T-helper 1 cell treated with Interleukin-12 subunit alpha and Interleukin-12 subunit beta and Interleukin-4 antibody, amounts not matched to agents 30 μg/mL and 1 μg/mL, for 36 hours (primary cell): ENCODE data around the gene RNF43.
"Not testable (repeated sequence)": the region's sequence is repeated elsewhere in the genome, so short reads cannot be mapped to it uniquely, and the experiment has no call there.

ENCODE experiments used
- H3K27ac Mint-ChIP-seq: one replicate; pipeline ENCODE4 v1.8.0; 2021; ENCODE audit warnings: mild to moderate bottlenecking, mixed read lengths
- H3K27me3 Mint-ChIP-seq: one replicate; pipeline ENCODE4 v1.8.0; 2021; ENCODE audit warnings: low read depth, mixed read lengths
- H3K36me3 Mint-ChIP-seq: one replicate; pipeline ENCODE4 v1.8.0; 2021; ENCODE audit warnings: low read depth, mixed read lengths
- H3K4me1 Mint-ChIP-seq: one replicate; pipeline ENCODE4 v1.8.0; 2021; ENCODE audit warnings: low read depth, mixed read lengths
- H3K4me3 Mint-ChIP-seq: one replicate; pipeline ENCODE4 v1.8.0; 2021; ENCODE audit warnings: mild to moderate bottlenecking, moderate library complexity, mixed read lengths
- H3K9me3 Mint-ChIP-seq: one replicate; pipeline ENCODE4 v1.8.0; 2021; ENCODE audit warnings: mixed read lengths

The RNF43 gene

DNA sequence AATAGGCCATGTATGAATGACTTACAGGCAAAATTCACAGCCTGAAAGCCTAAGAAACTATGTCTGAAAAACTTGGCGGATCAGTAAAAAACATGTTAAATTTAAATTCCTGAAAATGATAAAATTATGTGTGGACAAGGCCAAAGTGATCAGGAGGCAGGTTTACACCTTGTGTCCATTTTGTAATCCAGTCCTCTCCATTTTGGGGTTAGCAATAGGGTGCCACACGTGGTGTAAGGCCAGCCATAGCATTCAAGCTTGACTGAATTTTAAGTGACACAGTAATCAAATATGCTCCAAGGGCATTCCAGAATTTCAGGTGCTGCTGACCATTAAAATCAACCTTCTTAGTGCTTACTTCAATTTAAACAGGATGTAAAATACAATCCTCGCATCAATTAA lies 2.7 kb downstream of the RNF43 start:
- Mint-ChIP-seq H3K27me3 (no peaks in the 10 kb centered on the region), H3K36me3 (no peaks in the 10 kb centered on the region), H3K27ac (no peak overlapping the region), H3K4me1 (peaks cover 16% of the 10 kb centered on the region), H3K9me3 (no peaks in the 10 kb centered on the region), H3K4me3 (no peak overlapping the region)

DNA sequence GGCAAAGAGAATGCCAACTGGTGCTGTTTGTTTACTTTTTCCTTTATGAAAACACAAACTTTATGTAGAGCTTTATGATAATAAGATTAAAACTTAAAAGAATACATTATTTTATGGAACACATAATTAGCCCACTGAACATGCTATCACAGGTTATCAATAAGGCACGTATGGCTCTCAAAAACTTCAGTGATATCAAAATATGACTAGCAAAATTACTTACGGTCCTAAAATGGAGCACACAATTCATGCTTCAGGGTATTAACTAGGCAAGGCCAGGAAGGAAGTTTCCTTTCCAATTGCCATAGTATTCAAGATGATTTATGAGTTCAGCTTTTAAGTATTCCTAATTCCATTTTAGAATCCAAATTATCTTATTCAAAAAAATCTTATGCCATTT lies 3.6 kb downstream of the RNF43 start:
- H3K4me3 Mint-ChIP-seq: no peak overlapping the region
- no peaks in the 10 kb centered on the region for H3K27me3 Mint-ChIP-seq
- H3K4me1 Mint-ChIP-seq: peaks cover 16% of the 10 kb centered on the region
- H3K36me3 Mint-ChIP-seq: no peaks in the 10 kb centered on the region
- no peaks in the 10 kb centered on the region for H3K9me3 Mint-ChIP-seq
- no peak overlapping the region for H3K27ac Mint-ChIP-seq

DNA sequence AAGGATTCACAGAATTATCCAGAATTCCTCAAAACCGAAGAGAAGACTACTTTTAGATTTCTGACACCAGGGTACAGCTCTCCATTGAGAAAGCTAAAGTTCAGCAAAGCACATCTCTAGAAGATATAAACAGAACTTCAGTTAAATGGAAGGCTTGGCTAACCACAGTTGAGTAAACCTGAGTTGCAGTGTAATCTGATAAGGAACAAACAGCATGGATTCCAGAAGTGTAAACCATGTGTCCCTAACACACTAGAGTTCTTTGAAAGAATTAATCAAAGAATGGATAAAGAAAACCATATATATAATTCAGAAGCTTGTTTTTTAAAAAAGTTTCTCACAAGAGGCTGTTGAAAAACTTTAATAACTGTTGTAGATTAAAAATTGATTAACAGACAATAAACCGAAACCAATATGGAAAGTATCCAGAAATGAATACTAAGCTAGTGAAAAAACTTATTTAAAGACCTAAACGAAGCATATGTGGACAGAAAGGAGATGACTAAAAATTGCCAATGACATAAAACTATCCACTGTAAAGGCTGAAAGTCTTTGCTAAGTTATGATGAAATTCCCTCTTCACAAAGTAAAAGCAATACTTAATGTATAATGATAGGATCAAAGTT lies 4.3 kb downstream of the RNF43 start:
- Mint-ChIP-seq H3K9me3 (no peaks in the 10 kb centered on the region), H3K27me3 (no peaks in the 10 kb centered on the region), H3K36me3 (no peaks in the 10 kb centered on the region), H3K4me3 (no peak overlapping the region), H3K27ac (no peak overlapping the region), H3K4me1 (peaks cover 14% of the 10 kb centered on the region)

DNA sequence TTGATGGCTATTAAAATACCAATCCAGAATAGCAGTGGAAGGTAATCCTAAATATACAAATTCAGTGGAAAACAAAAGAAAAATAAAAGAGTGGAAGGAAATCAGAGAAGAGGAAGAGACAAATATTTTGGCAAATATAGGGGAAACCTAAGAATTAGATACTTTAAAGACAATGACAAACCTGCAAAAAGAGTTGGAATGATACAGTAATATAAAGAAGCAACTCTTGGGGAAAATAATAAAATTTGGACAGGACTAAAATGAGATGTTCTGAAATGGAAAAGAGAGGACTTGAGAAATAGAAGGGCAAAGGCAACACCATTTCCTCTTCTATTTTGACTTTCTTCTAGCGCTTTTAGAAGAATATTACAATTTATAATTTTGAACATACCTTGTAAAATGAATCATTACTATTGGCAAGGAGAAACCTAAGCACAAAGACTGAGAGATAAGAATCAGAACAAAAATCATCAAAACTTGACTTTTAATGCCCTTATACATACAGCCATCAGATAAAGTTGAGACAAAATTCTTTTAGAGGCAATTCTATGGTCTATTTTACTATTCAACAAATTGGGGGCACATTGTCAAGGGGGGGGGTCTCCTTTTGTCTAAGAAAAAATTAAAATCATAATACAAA lies 5.2 kb downstream of the RNF43 start:
- peaks cover 7% of the 10 kb centered on the region for H3K4me1 Mint-ChIP-seq
- H3K27me3 Mint-ChIP-seq: no peaks in the 10 kb centered on the region
- H3K4me3 Mint-ChIP-seq: no peak overlapping the region
- no peaks in the 10 kb centered on the region for H3K36me3 Mint-ChIP-seq
- no peak overlapping the region for H3K27ac Mint-ChIP-seq
- H3K9me3 Mint-ChIP-seq: no peaks in the 10 kb centered on the region

DNA sequence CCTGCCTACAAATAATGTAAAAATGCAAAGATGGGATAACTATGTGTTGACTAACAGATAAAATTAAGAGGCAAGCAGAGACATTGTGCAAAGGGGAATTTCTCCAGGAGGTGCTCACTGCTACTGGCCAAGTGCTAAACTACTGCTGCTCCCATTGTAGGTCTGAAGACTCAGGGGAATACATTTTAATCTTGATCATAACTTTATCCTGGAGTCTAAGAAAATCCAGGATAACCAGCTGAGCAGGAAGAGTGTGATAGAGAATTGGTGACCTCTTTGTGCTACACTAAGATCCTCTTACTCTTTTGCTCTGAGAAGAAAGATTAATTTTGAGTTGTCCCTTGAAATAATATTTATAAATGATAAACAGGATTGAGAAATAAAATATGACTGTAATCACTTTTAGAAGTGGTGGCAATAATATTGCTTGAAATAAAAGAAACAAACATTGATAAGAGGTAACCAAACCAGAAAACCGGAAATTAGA lies 5.9 kb downstream of the RNF43 start:
- Mint-ChIP-seq H3K4me1 (peaks cover 4% of the 10 kb centered on the region), H3K4me3 (no peak overlapping the region), H3K27ac (no peak overlapping the region), H3K27me3 (no peaks in the 10 kb centered on the region), H3K36me3 (no peaks in the 10 kb centered on the region), H3K9me3 (no peaks in the 10 kb centered on the region)

DNA sequence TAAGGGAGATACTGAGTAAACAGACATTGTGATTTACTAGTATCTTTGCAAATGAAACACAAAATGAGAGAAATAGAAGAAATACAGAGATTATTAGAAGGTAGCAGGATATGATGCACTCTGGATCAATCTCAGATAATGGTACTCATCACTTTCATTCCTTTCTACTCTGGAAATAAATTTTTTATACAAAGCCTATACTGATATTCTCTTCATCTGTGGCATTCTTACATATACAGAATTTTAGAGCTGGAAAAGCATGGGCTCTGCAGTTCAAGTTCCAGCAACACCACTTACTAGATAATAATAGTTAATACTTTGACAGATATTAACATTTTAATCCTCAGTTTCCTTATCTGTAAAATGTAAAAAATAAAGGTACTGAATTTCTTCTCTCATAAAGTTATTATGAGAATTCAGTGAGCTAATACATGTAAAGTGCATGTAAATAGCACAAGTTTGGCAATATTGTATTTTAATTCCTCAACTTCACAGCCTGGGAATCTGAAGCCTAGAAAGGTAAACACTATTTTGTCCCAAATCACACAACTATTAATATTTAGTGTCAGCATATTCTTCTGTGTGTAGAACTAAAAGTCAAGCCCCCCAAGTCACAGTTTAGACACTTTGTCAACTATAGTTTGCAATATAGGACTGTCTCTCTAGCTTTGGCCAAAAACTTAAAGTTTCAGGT lies 6.5 kb downstream of the RNF43 start:
- Mint-ChIP-seq H3K27ac (no peak overlapping the region), H3K27me3 (no peaks in the 10 kb centered on the region), H3K4me3 (no peak overlapping the region), H3K36me3 (no peaks in the 10 kb centered on the region), H3K9me3 (no peaks in the 10 kb centered on the region), H3K4me1 (peaks cover 4% of the 10 kb centered on the region)

DNA sequence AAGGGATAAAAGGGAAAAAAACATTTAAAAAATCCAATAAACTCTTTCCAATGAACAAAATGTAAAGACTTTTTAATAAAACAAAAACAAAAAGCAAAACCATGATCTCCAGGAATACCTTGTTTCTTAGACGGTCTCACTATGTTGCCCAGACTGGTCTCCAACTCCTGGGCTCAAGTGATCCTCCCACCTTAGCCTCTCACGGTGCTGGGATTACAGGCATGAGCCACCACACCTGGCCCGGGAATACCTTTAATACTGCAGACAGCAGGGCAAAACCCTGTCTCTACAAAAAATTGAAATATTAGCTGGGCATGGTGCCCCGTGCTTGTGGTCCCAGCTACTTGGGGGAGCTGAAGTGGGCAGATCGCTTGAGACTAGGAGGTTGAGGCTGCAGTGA lies 7.9 kb downstream of the RNF43 start:
- no peaks in the 10 kb centered on the region for H3K27me3 Mint-ChIP-seq

DNA sequence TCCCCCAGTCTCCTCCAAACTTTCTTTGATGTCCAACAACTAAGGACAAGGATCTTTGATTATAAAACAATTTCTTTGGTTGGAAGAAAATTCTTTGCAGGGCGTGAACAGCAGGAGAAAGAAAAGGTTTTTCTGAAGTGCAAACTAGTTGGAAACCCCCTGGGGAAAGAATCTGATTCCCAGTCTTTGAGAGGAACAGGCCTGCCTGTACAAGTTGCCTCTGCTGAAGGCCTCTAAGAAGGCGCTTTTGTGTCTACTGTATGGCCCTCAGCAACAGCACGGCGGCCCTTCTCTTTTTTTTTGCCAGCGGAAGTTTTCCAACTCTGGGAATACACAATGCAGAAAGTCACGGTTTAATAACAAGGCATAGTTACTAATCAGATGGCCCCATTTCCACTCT lies 14.0 kb downstream of the RNF43 start:
- Mint-ChIP-seq H3K27me3 (no peaks in the 10 kb centered on the region), H3K27ac (no peak overlapping the region), H3K4me1 (peaks cover 9% of the 10 kb centered on the region), H3K4me3 (no peak overlapping the region), H3K36me3 (no peaks in the 10 kb centered on the region), H3K9me3 (no peaks in the 10 kb centered on the region)

More for the DNA sequence above, 7.9 kb downstream of the RNF43 start:
- Mint-ChIP-seq H3K4me1 (peaks cover 4% of the 10 kb centered on the region), H3K27ac (no peak overlapping the region), H3K36me3 (no peaks in the 10 kb centered on the region), H3K9me3 (no peaks in the 10 kb centered on the region), H3K4me3 (no peak overlapping the region)

DNA sequence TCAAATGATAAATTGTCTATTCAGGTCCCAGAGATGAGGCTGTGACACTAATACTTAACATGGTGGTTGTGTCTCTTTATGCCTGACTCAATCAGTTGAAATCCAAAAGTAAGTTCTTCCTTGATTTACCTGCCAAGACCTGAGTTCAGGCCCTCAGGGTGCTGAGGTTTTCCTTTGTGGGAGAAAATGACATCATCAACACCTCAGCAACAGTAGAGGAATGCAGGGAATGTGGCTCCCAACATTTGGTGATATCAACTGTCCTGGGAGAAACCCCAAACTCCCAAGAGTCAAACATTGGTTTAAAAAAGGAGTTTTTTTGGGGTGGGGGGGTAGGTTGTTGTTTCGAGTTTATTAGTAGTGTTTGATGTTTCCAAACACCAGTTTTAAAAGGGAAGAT lies 14.7 kb downstream of the RNF43 start:
- Mint-ChIP-seq H3K36me3 (no peaks in the 10 kb centered on the region), H3K4me1 (peaks cover 9% of the 10 kb centered on the region), H3K9me3 (no peaks in the 10 kb centered on the region), H3K27me3 (peaks cover 5% of the 10 kb centered on the region), H3K4me3 (no peak overlapping the region), H3K27ac (no peak overlapping the region)

DNA sequence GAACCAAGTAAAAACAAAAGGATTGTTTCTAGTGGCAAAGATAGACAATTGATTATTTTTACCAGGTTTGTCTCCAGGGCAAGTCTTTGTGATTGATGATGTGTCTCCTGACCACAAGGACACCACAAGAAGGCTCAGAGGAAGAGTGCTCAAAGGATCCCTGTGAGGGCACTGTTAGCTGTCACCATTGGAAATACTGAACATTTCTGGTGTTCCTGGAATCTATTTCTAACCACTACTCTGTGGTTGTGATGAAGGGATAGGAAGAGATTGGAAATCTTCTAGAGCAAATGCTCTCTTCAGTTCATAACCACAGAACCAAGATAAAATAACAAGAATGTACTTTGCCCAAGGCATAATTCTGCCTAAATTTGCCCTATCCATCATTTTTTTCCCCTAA lies 15.3 kb downstream of the RNF43 start:
- Mint-ChIP-seq H3K4me3 (no peak overlapping the region), H3K9me3 (no peaks in the 10 kb centered on the region), H3K36me3 (no peaks in the 10 kb centered on the region), H3K27ac (no peak overlapping the region), H3K4me1 (peaks cover 9% of the 10 kb centered on the region), H3K27me3 (peaks cover 5% of the 10 kb centered on the region)

DNA sequence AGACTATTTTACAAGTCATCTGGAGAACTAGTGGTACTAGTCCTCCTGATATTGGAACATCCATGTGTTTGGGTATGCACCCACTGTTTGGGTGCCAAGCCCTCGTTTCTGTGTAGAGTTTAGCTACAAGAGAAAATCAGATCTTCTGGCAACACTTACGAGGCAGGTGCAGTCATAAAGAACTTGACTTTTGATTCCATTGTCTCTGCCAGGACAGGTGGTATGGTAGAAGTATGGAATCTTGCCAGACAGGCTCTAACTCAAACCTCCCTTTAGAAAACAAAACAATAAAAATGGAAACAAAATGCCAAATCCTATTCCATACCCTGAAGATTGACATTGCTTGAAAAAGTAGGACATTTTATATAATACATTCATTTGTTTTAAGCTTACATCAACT lies 16.0 kb downstream of the RNF43 start:
- Mint-ChIP-seq H3K27ac (no peak overlapping the region), H3K27me3 (peaks cover 5% of the 10 kb centered on the region), H3K4me1 (peaks cover 9% of the 10 kb centered on the region), H3K9me3 (no peaks in the 10 kb centered on the region), H3K36me3 (no peaks in the 10 kb centered on the region), H3K4me3 (no peak overlapping the region)

DNA sequence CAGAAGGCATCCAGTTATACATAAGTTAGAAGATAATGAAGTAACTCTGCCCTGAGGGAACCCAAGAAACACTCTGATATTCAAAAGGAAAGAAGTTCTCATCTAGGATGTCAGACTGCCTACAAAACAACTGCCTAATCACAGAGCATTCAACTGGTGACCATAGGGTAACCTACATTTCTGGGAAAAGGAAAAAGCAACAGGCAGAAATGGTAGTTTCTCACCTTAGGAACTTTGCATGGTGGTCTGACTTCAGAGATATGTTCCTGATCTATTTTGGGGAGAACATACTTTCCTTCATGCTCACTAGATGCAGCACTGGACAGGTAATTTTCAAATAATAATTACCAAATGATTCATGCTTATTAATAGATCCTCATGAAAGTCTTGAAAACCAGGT lies 16.5 kb downstream of the RNF43 start:
- Mint-ChIP-seq H3K4me3 (no peak overlapping the region), H3K27me3 (peaks cover 5% of the 10 kb centered on the region), H3K9me3 (no peaks in the 10 kb centered on the region), H3K27ac (no peak overlapping the region), H3K36me3 (no peaks in the 10 kb centered on the region), H3K4me1 (peaks cover 9% of the 10 kb centered on the region)

DNA sequence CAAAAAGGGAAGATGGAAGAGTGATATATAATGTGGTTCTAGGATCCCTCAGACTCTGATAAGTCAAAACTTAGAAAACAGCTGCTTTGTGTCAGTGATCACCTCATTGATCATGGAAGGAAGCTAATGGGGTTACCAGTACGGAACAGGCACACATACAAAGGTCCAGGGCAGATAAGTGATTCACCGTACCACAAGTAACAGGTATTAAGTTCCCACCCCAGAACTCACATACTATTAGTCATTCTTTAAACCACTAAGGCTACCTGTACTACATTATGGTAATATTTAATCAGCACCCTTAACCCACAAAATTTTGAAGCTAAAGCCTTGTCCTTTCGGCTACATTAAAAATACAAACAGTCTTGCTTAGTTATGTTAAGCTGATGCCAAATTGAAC lies 17.4 kb downstream of the RNF43 start:
- Mint-ChIP-seq H3K9me3 (no peaks in the 10 kb centered on the region), H3K4me1 (peaks cover 9% of the 10 kb centered on the region), H3K36me3 (no peaks in the 10 kb centered on the region), H3K27me3 (peaks cover 5% of the 10 kb centered on the region), H3K27ac (no peak overlapping the region), H3K4me3 (no peak overlapping the region)

DNA sequence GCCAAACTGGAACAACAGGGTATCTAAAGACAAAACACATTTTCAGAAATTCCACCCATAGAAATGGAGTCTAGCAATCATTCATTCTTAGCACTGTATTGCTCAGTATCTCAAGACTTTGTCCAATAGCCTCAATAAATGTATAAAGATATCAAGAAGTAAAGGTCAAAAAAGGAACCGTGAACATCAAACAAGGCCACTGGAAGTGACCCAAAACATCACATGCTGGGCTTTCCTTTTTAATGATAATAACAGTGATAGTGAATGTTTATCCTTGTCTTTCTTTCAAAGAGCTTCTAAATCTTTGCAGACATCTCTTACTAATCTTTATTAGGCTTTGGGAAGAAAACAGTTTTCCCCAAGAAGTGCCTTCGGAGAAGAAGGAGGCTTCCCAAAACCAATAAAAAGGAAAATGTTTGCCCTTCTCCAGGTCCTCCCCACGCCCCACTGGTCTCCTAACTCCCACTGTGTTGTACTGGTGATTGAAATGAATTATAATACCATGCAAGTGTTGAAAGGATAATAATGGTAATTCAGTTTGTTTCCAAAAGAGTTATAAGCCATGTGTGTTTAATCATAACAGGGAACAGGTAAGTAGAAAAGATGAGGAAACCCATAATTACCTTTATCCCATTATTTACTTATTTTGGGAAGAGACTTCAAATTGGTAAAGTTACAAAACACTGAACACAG lies 18.6 kb downstream of the RNF43 start:
- Mint-ChIP-seq H3K9me3 (no peaks in the 10 kb centered on the region), H3K27me3 (peaks cover 5% of the 10 kb centered on the region), H3K4me1 (peaks cover 9% of the 10 kb centered on the region), H3K36me3 (no peaks in the 10 kb centered on the region), H3K27ac (no peak overlapping the region), H3K4me3 (no peak overlapping the region)

DNA sequence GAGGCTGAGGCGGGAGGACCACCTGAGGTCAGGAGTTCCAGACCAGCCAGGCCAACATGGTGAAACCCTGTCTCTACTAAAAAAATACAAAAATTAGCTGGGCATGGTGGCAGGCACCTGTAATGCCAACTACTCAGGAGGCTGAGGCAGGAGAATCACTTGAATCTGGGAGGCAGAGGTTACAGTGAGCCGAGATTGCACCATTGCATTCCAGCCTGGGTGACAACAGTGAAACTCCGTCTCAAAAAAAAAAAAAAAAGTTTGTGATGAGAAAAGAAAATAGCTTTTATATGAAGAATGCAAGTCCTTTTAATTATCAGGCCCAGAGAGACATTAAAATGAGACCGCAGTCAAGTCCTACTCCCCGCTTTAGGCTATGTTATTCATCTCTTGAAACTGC lies 19.9 kb downstream of the RNF43 start:
- H3K27ac Mint-ChIP-seq, H3K27me3 Mint-ChIP-seq, H3K9me3 Mint-ChIP-seq, H3K4me1 Mint-ChIP-seq, H3K36me3 Mint-ChIP-seq, H3K4me3 Mint-ChIP-seq: not testable (repeated sequence)
